WTC11 (cell line): ENCODE data around the gene HOXA1.

Source experiments
- CTCF ChIP-seq: fragments of 200-600 bp; IDR thresholded peaks from 2 replicates; pipeline ENCODE4 v1.8.0; 2022; ENCODE audit warnings: antibody characterized with exemption
- TP53 ChIP-seq: sonication (generic); formaldehyde crosslinking; IDR thresholded peaks from 2 replicates; pipeline ENCODE4 v1.8.1; 2023; ENCODE audit warnings: mild to moderate bottlenecking, missing genetic modification reagents

- TF ChIP-seq TP53 (CRISPR knock-in tag), result no peak
- TF ChIP-seq CTCF, result no peak
These were observed 16.6 kb upstream of the HOXA1 start for GRCh38 chr7:27112361-27112760.
